Hypothalamus (tissue), 51 donors: ENCODE results near the gene GABRG3.

Experiments used
- DNase-seq, 51 donors: peaks; one replicate each; lab custom pipeline; 2025; lab: John Stamatoyannopoulos, UW

Gene GABRG3

GRCh38 chr15:27449941-27450340 is 479.0 kb downstream of the GABRG3 start:
- no peak for DNase-seq

GRCh38 chr15:27454281-27455075 is 483.5 kb downstream of the GABRG3 start:
- DNase-seq = no peak

GRCh38 chr15:27456807-27457206 is 485.8 kb downstream of the GABRG3 start:
- DNase-seq = no peak

GRCh38 chr15:27457766-27458165 is 486.8 kb downstream of the GABRG3 start:
- DNase-seq = no peak

DNA sequence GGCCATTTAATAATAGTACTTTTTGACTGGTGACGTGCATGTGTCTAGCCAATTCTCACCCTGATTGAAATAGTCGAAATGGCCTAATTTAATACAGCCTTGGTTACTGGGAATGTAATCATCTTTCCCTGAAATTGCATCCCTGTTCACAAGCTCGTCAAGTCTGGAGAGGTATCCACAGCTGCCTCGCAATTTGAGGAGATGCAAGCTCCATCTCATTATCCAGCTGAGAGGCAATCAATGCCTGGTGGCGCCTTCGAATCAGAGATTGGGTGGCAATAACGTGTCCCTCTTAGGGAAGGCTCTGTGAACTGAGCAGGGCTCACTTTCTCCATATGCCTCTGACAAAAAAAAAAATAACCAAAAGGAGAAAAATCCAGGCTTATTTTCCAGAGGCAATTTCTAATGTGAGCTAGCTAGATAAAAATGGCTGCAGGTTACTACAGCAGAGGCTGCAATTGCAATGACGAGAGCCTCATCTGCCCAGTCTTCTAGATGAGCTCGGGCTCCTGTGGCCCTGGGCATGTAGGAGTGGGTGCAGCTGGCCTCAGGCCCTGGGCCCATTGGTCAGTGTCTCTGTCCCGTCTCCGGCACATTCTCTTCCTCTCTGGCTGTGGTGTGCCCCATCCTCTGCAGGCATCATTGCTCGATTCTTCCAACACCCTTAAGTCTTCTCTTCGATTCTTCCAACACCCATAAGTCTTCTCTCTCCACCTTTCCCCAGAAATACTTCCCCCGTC is 487.5 kb downstream of the GABRG3 start:
- peak in 1 of 51 donors; percentile 10 for DNase-seq

- DNase-seq = no peak
Observed at GRCh38 chr15:27459836-27460235, 488.9 kb downstream of the GABRG3 start.

GRCh38 chr15:27461181-27461580 is 490.2 kb downstream of the GABRG3 start:
- DNase-seq = no peak

- no peak for DNase-seq
Observed at GRCh38 chr15:27463525-27464088, 492.6 kb downstream of the GABRG3 start.

DNA sequence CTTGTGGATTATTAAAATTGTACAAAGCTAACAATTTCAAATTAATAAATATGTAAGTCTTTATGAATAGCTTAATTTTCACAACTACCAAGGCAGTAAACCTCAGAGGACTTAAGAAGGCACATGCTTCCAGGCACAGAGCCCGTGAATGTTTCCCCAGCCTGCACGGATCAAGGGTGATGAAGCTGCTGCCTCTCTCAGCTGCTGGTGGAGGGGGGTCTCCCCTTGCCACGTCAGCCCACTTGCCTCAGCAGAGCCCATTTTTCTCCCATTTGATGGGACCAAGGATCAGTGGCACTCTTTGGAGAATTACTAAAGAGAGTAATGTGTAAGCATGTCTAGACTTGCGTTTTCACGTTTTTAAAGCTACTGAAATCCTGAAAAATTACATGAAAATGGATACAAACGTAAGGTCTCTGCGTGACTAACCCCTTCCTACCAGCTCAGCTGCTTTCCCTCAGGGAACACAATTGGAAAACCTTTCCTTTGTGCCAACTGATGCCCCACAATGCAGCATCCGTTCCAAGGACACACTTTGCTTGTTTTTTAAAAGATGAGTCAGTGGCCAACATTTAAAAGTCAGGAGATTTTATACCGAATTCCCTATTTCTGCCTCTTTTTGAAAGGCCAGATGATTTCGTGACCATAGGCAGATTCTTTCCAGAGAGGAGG is 494.1 kb downstream of the GABRG3 start:
- DNase-seq = no peak

DNA sequence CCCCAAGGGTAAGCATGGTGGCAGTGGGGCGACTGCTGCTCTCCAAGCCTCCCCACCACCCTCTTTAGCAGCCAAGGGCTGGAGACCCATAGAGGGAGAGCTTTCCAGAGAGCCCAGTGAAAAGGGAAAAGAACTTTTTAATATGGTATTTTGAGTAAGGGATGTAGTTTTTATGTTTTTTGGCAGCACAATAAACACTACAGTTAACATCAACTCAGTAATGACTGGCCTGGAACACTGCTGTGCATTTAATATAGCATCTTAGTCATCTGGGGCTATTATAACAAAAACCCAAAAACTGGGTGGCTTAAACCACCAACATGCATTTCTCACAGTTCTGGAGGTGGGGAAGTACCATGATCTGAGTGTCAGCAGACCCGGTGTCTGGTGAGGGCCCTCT is 495.8 kb downstream of the GABRG3 start:
- no peak for DNase-seq

- no peak for DNase-seq
Observed at GRCh38 chr15:27468151-27468591, 497.2 kb downstream of the GABRG3 start.

- DNase-seq = no peak
Observed at GRCh38 chr15:27473845-27474244, 502.9 kb downstream of the GABRG3 start.

- no peak for DNase-seq
Observed at GRCh38 chr15:27475395-27475794, 504.4 kb downstream of the GABRG3 start.

GRCh38 chr15:27479296-27480140 is 508.5 kb downstream of the GABRG3 start:
- no peak for DNase-seq

DNA sequence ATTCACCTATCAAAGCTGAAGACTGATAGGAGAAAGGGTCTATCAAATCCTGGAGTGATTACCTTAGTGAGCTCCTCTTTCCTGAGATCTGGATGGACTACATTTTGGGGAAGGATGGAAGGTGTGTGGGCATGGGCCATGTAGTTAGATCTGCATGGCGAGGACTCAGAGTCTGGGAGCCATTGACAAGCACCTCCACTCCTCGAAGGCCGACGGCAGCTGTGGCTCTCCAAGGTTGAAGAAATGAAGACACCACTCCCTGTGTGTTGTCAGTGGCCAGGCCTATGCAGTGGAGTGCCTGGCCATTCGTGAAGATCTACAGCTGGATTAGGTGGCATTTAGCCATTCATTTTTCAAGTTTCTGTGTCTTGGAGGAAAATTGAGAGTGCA is 509.2 kb downstream of the GABRG3 start:
- no peak for DNase-seq

DNA sequence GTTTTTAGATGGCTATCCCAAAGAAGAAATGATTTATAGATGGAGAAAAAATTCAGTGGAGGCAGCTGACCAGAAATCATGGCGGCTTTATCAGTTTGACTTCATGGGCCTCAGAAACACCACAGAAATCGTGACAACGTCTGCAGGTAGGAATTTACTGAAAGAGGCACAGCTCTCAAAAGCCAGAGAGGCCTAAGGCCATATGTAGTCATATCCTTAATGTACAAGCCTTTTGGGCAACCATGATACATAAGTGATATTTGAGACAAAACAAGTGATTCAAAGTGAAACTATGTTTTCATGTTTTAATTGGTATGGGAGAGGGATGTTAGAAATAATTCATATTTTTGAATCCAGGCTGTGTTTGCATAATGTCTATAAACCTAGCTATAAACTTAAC is 509.7 kb downstream of the GABRG3 start:
- no peak for DNase-seq

DNA sequence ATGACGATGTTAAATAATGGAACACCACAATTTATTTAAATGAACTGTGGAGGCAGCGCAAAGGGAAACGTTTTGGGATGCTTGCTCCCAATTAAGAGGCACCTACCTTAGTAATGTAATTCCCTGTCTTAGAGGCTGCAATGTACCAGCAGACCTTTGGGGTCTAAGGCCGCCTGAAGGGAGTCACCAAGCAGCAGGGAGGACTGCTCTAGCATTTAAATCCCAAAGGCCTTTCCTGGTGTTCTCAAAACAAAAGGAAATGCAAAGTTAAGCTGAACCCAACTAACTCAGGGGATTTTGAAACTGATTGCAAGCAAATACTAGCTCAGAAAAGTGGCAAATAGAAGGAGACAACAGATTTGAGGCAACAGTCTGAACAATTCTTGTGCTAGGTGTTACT is 510.8 kb downstream of the GABRG3 start:
- DNase-seq = no peak

- DNase-seq = no peak
Observed at GRCh38 chr15:27482287-27482686, 511.3 kb downstream of the GABRG3 start.

GRCh38 chr15:27483124-27483523 is 512.1 kb downstream of the GABRG3 start:
- no peak for DNase-seq

- no peak for DNase-seq
Observed at GRCh38 chr15:27485265-27485664, 514.3 kb downstream of the GABRG3 start.
